Measurements from ENCODE around the gene BCAS1.

DNA sequence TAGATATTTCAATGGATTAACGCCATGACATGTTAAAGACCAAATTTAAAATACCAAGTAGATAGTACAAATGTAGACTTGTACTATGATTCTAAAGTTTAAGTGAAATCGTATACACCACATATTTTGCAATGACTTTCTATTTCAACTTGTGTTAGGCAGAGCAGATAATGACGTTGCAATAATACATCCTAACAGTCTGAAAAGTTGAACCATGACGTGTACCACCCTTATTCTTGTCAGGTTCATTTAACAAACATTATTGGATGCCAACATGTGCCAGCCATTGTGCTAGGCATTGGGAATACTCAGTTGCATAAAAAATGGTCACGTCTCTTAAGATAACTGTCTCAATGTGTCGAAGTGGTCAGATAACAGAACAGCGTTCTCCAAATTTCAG, 50.0 kb downstream of the BCAS1 start:
- TF ChIP-seq SUZ12 (IDR thresholded peaks at IDR 0.05; ENCODE audit: extremely low read depth, insufficient read depth, insufficient read length) (no peak), ZNF274 (IDR thresholded peaks at IDR 0.05; ENCODE audit: low read depth, low read length) (no peak), YY1 (IDR thresholded peaks at IDR 0.05; ENCODE audit: insufficient read depth, insufficient read length) (no peak)

Data from NT2/D1 (cell line).